HS-27A (cell line): Measurements from ENCODE around the gene CD48.
A peak's percentile ranks its signal among the peaks of the same experiment; 100 is the strongest.

Experiments
- DNase-seq: peaks from one replicate; pipeline ENCODE4 v3.0.0-alpha.2; 2012; ENCODE audit warnings: low read depth, missing footprints

The CD48 gene

DNA sequence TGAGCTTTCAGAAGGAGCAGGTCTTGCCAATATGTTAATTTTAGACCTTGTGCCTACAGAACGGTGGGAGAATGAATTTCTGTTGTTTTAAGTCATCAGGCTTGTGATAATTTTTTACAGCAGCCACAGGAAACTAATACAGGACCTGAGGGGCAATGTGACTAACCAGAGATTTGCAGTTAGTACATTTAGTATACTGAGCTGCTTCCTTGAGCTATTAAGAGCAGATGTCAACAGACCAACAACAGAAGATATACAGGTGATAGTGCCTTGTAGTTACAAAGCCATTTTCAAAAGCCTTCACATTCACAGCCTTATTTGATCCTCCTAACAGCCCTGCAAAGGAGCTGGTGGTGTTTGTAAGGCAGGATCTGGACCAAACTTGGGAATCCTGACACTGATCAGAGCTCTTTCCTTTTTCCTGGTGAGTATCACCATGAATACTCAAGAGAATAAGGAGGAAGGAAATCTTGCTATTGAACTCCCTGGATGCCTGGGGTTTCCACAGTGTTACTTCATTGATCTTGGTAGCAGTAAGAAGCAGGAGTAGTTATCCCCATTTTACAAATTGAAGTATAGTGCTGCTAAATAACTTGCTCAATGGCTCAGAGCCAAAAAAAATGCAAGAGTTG is 60.1 kb downstream of the CD48 start:
- no peak for DNase-seq

DNA sequence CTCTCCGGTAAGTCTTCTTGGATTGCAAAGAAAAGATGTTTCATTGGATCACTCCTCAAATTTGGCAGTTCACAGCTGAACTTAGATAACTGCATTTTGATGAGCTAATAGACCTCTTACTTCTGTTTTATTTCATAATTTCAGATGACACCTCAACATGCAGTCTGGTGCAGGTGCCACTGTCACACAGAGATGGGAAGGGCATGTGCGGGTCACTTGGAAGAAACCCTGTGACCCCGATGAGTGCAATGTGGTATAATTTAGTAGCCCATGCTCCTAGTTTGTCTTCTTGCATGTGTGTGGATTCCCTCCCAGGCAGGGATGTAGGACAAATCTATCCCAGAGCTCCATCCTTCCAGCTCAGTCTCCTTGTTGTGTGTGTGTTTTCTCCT is 64.3 kb downstream of the CD48 start:
- no peak for DNase-seq

DNA sequence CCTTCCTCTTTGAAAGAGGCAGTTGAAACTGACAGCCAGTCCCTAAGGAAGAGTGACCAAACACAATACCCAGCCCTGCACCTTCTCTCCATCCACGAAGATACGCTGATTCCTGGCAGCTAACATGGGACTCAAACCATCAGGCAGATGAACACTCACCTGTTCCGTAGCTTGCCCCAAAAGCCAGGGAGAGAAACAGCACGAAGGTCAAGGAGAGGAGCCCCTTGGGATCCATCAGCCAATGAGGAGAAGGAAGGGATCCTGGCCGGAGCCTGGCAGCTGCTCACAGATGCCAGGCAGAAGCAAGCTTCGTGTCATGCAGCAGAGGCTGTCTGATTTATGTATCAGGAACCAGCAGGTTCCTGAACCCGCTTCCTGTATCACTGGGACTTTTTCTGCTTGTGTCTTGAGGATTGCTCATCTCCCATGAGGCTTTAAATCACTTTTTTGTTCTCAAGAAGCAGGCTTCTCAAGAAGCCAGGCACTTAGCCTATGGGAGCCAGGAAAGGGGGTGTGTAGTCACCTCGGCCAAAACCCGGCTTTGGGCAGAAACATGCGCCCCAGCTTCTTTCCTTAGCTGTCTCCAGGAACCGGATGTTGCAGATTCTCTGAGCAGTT is 64.8 kb downstream of the CD48 start, which contains the start of gene SLAMF1:
Gene SLAMF1 (minus strand): TSS at position 334 of the 618 bp plus-strand sequence. CDS start 99 bp downstream, at position 235.
- DNase-seq: no peak

DNA sequence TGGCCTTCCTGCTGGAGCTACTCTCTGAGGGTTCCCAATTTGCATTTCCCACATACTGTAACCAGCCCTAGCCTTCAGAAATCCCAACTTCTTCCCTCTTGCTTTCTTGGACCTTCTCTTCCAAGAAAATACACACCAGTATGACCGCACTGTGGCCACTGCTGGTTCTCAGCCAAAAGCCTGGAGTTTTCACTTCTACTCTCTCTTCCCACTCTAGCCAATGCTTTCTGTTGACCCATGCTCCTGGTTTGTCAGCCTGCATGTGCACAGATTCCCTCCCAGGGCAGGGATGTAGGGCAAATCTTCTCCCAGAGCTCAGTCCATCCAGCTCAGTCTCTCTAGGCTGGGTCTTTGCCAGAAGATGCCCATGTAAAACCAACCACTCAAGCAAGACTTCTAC is 65.4 kb downstream of the CD48 start:
- DNase-seq: no peak

DNA sequence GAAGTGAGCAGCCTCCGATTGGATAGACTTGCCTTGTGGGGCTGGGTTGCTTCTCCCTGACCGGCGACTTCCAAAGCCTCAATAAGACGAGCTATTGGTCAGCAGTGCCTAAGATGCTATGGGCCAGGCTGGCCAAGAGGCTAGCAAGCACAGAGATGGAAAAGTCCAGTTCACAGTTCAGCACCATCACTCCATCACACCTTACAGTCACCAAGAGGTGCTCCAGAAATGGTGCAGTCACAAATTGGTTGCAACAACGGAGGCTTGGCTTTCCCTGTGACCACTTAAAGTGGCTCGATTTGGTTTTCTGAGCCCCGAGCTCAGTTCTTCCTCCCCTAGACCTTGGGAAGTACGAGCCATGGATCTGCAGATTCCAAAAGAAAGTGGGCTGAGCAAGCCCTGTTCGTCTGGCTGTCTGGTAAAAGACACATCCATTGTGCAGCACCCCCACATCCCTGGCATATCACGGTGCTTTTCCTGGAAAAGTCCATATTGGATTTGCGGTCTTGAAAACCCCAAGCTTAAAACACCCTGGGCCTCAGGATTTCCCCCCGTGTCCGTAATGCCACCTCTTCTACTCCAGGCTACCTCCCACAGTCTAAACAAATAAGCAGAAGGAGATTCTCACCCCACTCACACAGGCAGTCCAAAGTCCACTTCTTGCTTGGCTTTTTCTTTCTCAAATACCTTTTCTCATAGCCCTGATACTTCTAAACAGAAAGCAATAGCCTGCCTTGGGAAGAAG is 66.1 kb downstream of the CD48 start:
- no peak for DNase-seq

DNA sequence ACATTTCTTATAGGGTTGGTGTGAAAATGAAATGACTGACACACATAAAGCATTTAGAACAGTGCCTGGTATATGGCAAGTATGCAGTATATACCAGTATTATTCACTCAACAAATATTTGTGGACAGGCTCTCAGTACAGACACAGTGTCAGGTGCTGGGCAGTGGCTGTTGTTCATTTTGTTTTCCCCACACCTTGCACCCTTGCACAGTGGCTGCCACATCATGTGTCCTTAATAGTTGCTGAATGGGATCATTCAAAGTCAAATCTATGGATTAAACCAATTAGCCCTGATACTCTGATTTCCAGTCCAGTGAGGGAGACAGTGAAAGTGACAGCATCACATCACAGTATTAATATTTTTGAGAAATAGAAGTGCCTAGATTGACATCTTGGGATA is 67.2 kb downstream of the CD48 start:
- no peak for DNase-seq

DNA sequence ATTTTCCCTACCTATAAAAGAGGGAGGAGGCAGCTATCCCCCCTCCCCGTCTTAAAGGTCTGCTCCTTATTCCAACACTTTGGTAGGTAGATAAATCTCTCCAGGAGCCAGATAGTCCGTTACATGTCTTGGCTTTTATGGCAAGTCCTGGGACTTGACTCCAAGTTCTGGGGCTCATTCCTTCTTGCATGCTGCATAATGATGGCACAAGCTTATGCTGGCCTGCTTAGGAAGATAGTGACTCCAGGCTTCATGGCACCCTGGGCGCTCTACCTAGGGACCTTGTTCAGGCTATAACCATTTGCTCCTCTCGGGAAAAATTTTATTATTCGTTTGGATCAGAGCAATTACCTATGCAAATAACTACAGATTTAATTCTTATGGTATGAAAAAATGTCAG is 68.5 kb downstream of the CD48 start:
- DNase-seq: no peak

DNA sequence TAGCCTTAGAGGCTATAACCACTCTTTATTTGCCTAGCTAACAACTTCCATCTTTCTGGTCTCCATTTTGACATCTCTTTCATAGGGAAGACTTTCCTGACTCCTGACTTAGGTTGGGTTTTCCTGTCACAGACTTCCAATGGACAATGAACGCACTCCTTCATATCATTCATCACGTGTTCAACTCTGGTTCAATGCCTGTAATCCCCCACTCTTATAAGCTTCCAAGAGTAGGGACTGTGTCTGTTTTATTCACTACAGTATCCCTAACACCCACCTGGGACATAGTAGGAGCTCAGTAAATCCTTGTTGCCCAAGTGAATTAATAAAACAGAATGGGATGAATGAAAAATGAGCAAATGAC is 69.4 kb downstream of the CD48 start:
- DNase-seq: no peak

DNA sequence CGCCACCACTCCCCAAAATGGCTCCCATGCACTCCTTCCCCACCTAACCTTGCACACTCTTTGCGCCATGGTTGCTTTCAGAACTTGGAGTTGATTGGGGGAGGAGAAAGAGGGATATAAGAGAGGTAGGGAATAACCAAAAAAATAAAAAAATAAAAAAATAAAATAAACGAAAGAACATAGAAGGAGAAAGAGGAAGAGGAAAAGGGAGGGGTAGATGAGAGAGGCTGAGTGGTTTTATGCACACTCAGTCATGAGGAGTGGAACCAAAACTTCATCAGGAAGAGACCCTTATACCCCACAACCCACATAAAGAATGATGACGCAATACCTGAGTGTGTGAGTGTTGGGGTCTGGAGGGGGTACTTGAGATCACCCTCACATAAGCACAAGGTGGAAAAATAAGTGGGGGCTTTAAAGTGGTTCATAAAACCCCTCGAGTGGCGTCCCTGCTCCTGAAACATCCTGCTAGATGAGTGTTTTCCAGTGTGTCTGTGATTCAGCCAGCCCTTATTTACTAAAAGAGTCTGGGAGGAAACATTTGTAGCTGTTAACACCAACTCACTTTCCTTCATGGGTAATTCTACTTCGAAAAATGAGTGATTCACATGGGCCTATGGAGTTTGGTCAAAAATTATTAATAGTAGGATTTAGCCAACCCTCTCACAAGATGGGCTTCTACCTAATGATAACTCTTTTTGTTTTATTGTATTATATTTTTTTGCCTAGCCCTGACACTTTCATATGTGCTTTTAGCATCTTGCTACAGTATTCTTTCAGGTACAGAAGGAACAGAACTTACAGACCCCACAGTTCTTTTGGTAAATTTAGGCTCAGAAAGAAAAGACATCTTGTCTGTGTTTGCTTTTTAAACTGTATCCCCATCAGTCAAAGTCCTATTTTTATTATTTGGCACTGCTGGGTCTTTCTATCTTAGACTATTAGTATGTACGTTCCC is 70.0 kb downstream of the CD48 start:
- no peak for DNase-seq

DNA sequence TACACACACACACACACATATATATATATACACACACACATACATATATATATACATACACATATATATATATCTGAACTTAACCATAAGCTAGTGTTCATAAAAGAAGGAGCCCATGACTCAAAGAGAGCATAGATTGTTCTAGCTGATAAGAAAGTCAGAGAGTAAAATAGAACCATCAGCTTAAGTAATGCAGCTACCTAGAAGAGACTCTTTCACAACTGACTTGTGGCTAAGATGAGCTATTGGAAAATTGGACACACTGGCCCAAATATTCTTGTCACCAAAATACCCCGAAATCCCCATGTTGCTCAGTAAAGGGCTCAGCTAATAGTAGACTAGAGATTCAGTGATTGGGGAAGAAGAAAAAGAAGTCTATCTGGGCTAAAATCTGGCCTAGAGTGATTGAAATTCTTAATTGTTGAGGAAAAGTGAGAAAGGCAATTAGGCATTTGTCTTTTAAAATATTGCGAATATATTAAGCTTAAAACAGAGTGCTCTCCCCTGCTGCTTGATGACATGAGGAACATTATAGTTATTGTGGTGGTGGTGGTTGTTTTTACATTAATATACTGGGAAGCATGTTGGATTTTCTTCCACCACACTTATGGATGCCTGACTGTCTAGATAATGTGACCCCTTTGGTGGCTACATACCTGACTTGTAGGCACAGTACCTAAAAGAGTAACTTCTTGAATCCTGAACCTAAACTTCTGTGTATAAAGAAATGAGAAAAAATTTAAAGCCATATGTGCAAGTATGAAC is 71.1 kb downstream of the CD48 start:
- DNase-seq: no peak

DNA sequence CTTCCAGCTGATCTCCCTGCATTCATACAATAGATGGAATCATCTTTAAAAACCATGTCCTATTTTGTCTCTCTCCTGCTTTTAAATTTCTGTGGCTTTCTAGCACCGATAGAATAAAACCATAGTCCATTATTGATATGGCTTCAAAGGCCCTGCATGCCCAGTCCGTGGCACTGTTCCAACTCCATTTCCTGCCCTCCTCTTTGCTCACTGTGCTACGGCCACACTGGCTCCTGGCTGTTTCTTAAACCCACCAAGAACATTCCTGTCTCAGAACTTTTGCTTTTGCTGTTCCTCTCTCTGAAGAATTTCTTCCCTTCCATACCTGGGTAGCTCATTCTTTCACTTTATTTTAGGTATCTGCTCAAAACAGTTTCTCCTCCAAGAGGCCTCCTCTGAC is 72.0 kb downstream of the CD48 start:
- peak; percentile 22 for DNase-seq

DNA sequence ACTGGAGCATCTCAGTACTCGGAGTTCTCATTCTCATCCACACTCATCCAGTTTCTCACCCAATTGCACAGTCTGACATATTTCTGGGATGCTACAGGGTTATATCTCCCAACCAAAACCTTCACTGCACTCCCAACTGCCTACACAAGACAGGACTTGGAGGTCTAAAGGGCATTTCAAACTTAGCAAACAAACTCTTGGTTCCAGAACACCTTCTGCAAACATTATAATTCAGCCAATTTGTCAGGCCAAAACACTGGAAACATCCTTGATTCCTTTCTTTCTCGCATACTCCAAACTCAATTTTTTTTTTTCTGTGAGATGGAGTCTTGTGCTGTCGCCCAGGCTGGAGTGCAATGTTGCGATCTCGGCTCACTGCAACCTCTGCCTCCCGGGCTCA is 72.7 kb downstream of the CD48 start:
- DNase-seq: no peak

DNA sequence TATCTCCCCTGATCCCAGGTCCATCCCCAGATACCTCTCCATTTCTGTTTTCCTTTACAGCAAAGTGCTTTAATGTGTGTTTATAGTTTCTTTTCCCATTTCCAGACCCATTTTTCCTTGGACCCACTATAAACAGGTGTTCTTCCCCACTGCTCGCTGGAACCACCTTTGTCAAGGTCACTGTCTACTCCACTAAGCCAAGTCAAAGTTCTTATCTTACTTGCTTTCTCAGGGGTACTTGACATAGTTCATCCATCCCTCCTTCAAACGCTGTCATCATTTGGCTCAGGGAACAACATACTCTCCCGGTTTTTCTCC is 73.1 kb downstream of the CD48 start:
- no peak for DNase-seq

DNA sequence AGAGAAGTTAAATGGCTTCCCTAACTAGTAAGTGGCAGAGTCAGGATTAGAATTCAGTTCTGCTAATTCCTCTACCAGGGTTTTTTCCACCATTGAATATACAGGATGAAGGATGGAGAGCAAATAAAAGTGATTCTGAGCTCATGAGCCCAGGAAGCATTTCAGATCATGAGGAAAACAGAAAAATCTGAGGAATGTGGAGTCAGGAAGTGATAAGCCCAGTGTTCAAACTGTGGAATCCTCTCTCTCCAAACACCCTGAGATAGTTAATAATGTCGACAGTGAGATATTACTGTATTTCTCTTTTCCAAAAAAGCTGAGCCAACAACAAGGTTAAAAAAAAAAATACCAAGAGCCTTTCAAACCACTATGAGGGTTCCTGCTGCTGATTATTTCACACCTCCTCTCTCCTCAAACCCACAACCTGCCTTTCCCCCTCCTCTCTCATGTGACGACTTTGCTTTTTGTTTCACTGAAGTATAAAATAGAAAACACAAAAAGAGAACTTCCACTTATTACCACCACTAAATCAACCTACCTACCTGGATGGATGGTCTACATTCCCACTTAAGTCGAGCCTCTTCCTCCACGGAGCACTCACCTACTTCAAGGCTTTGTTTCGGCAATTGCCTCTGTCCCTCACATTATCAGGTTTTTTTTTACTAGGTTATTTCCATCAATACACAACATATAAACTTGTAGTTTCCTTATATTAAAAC is 73.6 kb downstream of the CD48 start:
- peak; percentile 2 for DNase-seq

DNA sequence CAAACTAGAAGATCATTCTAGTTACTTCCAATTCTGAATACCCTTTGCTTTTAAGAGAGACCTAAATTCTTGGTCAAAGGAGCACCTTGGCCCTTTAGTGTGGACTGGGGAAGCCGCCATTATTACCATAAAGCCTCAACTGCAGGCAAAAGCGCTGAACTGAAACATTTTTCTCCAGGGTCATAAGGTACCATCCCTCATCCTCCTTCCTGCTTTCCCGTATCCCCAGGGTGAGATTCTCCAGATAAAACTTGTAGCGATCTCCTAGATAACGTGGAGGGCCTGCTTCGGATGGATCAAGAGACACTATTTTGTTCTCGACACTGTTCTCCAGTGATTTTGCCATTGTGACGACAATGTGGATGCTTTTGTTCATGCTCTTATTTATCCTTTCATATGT is 74.6 kb downstream of the CD48 start:
- no peak for DNase-seq

DNA sequence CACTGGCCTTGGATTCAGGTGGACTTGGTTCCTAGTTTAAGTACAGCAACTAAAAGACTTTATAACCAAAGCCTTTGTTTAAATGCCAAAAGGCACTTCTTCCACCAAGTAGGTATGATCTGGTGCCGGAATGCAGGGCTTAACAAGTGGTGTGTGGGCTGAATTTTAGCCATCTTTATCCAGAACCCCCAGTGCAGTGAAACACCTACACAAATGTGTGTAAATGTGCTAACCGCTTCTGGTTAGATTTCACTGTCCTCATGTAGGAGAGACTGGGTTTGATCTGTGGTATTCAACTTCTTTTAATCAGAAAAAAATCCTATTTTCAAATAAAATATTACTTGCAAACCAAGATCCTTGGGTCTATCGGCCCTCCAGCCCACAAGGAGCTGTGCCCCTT is 75.1 kb downstream of the CD48 start:
- DNase-seq: no peak

DNA sequence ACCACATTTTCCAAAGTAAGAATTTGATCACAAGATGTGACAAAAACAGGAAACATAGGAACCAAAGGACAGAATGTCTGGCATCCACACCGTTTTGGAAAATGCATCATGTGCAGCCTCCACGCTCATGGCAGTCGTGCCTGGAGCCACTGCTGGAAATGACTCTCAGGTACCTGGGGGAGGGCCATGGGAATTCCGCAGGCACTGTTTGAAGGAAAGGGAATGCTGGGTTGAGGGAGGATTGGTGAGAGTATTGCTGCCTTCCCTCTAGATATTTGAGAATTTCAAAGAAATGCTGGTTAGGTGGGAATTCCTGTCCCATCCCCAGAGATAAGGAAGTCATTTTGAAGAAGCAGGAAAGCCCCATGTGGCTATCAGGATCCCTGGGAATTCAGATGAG is 75.5 kb downstream of the CD48 start:
- no peak for DNase-seq

DNA sequence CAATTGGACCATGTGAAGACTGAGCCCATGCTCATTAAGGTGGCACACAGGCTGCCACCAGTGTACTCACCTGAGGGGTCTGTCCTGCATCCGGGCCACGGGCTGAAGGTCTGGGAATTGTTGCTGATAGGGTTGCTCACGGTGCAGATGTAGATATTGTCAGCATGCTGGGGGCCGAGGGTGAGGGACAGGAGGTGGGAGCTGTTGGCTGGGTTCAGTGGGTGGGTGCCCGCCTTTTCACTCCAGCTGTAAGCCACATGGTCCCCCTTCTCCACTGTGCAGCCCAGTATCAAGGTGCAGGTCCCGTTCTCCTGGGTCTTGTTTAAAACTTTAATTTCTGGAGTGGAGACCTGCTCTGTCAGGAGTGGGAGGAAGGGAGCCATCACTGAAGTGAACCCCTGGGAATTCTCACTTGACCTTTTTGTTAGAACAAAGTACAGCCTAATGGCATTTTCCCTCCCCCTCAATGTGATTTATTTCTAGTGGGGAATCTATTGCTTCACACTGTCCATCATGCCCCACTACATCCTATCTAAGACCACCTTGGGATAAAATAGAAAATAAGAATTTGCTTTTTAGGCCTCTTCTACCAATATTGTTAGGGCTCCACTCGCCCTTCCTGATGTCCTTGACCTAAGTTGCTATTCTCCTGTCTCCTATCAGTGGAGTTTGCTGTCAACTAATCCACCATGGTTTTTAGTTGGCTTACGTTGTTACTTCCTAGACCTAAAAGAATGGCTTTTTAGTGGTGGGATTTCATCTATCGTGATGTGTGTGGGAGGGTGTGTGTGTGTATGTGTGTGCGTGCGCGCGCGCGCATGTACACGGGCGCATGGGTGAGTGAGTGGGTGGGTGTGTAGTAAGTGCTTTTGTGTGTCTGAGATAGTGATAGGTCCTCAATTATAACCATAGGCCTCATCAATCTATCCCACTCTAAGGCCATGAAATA is 76.8 kb downstream of the CD48 start:
- no peak for DNase-seq

DNA sequence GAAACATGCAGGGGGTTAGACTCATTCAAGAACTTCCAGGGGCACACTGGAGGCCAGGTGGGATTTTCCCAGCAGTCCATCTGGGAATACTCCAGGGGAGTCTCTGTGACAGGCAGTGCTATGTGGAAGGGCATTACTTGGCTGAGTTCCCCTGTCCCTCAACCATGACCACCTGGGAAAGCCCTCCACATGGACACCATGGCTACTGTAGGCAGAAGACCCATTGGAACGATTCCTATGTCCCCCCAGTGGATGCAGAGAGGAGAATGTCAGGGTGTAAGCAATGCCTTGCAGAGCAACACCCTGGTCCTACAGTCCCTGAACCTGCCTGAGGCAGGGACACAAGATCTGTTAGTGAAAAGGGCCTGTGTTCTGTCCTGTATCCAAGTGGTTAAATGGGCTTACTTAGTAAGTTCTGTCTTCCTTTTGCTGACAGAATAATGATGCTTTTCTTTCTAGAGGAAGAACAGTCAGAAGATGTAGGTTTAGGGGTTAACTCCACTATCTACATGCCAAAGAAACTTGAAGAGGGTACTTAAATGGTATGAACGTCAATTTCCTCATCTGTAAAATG is 78.2 kb downstream of the CD48 start:
- no peak for DNase-seq
